Lung (tissue), 12 donors: Measurements from ENCODE around the gene RASAL2. TPM values are rescaled to one million over a fixed set of nuclear protein-coding genes. Genes with fewer than 3 reads are reported as not detected.

Experiments used
- ATAC-seq: fragments of 200-7000 bp; cut with Tn5 transposase; one replicate; pipeline ENCODE4 v1.9.1; 2020; ENCODE audit warnings: moderate number of reproducible peaks; ENCODE audit not compliant: insufficient read depth, low FRiP score
- DNase-seq, 3 donors: peaks; one replicate each; pipeline ENCODE4 v3.0.0-alpha.2; 2013 to 2017
- H3K27ac ChIP-seq, 2 donors: one replicate each; pipeline ENCODE4 v1.5.1; 2013; ENCODE audit warnings: mild to moderate bottlenecking in 2 of 2, moderate library complexity in 2 of 2, control low read depth in 1 of 2, inconsistent platforms in 1 of 2, low read depth in 1 of 2, low read length in 1 of 2
- H3K27me3 ChIP-seq, 3 donors: one replicate each; pipeline ENCODE4 v1.5.1; 2013; ENCODE audit warnings: low read length in 2 of 3; ENCODE audit not compliant: control insufficient read depth in 3 of 3, insufficient read depth in 3 of 3
- H3K36me3 ChIP-seq, 4 donors: one replicate each; pipeline ENCODE4 v1.5.1; 2013; ENCODE audit warnings: low read length in 4 of 4, mild to moderate bottlenecking in 1 of 4, moderate library complexity in 1 of 4; ENCODE audit not compliant: control insufficient read depth in 4 of 4, insufficient read depth in 4 of 4
- H3K4me1 ChIP-seq, 5 donors: one replicate each; pipeline ENCODE4 v1.5.1; 2013; ENCODE audit warnings: low read length in 5 of 5, mild to moderate bottlenecking in 2 of 5, moderate library complexity in 1 of 5; ENCODE audit not compliant: control insufficient read depth in 5 of 5, insufficient read depth in 5 of 5
- H3K4me3 ChIP-seq: one replicate; pipeline ENCODE4 v1.5.1; 2013; ENCODE audit warnings: mild to moderate bottlenecking, control low read depth, moderate library complexity
- H3K9ac ChIP-seq, 2 donors: one replicate each; pipeline ENCODE4 v1.5.1; 2013; ENCODE audit warnings: low read length in 2 of 2, control low read depth in 1 of 2; ENCODE audit not compliant: insufficient read depth in 1 of 2
- H3K9me3 ChIP-seq, 4 donors: one replicate each; pipeline ENCODE4 v1.5.1; 2013; ENCODE audit warnings: low read length in 3 of 4, mild to moderate bottlenecking in 1 of 4, moderate library complexity in 1 of 4; ENCODE audit not compliant: control insufficient read depth in 4 of 4, insufficient read depth in 3 of 4
- WGBS, 2 donors: extraction: QIAGEN DNeasy Blood & Tissue Kit; methylation state at CpG; one replicate each; pipeline ENCODE4 v1.1.7; 2013; 5-methylcytosine and 5-hydroxymethylcytosine counted together
- polyA plus RNA-seq, 2 donors: library from polyadenylated mRNA; stranded (reverse); fragments of 200-250 nt; gene quantifications; one replicate each; pipeline ENCODE4 v1.2.1, GENCODE V29; 2013
- total RNA-seq, 2 donors: library from RNA; depleted of rRNA in 1 of 2; stranded (reverse); fragments of >200 nt in 1 of 2; gene quantifications; one replicate each; pipeline ENCODE4 v1.2.1, GENCODE V29; 2014 to 2021
- TF ChIP-seq, protein P1 (sequence below): IDR thresholded peaks from 2 replicates; pipeline ENCODE4 v1.5.1; 2012; ENCODE audit warnings: mild to moderate bottlenecking; ENCODE audit errors: control extremely low read depth, extremely low read depth
- donor health status: control.
- donor health status: control.
- donor health status: Bipolar disorder and iron deficiency.
- donor health status: healthy.
- donor health status: DM: yes; HTN: yes; CAD: no.

RASAL2 gene
- total and polyA plus RNA-seq, 4 donors = 4.9 to 34.8 (median 15.8) TPM

DNA sequence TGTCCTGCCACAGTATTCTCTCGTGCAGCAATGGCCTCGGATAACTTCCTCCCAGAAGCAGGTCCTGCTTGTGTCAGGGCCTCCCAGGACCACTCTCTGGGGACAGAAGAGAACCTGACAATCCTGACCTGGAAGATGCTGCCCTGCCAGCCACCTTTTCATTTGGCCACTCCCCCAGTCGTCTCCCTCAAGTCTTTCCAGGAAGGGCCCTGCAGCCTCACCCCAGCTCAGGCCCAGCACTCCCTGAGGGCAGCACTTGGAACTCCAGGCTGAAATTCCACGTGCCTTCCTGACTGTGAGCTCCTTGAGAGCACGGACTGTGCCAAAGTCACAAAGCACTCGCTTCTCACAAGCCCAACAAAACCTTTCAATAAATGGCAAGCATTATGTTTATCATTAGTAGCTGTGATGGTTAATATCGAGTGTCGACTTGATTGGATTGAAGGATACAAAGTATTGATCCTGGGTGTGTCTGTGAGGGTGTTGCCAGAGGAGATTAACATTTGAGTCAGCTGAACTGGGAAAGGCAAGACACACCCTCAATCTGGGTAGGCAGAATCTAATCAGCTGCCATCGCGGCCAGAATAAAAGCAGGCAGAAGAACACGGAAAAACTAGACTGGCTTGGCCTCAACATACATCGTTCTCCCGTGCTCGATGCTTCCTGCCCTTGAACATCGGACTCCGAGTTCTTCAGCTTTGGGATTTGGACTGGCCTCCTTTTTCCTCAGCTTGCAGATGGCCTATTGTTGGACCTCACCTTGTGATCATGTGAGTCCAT, 405.2 kb downstream of the RASAL2 start:
- ATAC-seq (no peak), DNase-seq (no peak)
- Histone ChIP-seq H3K9me3 (no peaks in the 10 kb centered on the region), H3K27me3 (no peaks in the 10 kb centered on the region), H3K36me3 (no peaks in the 10 kb centered on the region), H3K27ac (no peak overlapping the region), H3K4me3 (no peak overlapping the region), H3K9ac (no peak overlapping the region), H3K4me1 (peaks cover 0 to 4% (median 0%) of the 10 kb centered on the region in 5 donors)
- WGBS, 2 donors = 90 to 93% methylated on average over 16 of the region's 16 CpGs
- TF ChIP-seq, protein P1, sequence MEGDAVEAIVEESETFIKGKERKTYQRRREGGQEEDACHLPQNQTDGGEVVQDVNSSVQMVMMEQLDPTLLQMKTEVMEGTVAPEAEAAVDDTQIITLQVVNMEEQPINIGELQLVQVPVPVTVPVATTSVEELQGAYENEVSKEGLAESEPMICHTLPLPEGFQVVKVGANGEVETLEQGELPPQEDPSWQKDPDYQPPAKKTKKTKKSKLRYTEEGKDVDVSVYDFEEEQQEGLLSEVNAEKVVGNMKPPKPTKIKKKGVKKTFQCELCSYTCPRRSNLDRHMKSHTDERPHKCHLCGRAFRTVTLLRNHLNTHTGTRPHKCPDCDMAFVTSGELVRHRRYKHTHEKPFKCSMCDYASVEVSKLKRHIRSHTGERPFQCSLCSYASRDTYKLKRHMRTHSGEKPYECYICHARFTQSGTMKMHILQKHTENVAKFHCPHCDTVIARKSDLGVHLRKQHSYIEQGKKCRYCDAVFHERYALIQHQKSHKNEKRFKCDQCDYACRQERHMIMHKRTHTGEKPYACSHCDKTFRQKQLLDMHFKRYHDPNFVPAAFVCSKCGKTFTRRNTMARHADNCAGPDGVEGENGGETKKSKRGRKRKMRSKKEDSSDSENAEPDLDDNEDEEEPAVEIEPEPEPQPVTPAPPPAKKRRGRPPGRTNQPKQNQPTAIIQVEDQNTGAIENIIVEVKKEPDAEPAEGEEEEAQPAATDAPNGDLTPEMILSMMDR = no peak

- Histone ChIP-seq H3K27ac (peak overlapping the region in 1 of 2 donors; percentile 23), H3K4me3 (no peak overlapping the region), H3K4me1 (peaks cover 0 to 4% (median 0%) of the 10 kb centered on the region in 5 donors), H3K9me3 (no peaks in the 10 kb centered on the region), H3K27me3 (no peaks in the 10 kb centered on the region), H3K9ac (no peak overlapping the region), H3K36me3 (no peaks in the 10 kb centered on the region)
- ATAC-seq (peak; percentile 48), DNase-seq (no peak)
- 69 to 86% methylated on average over 11 of the region's 11 CpGs for WGBS, 2 donors
- TF ChIP-seq, protein P1 = no peak
These were observed 406.3 kb downstream of the RASAL2 start for GRCh38 chr1:178500091-178500770.

GRCh38 chr1:178500936-178501554, 407.1 kb downstream of the RASAL2 start:
- 93 to 98% methylated on average over 10 of the region's 10 CpGs for WGBS, 2 donors
- no peak overlapping the region for H3K9ac ChIP-seq
- H3K27me3 ChIP-seq = no peaks in the 10 kb centered on the region
- H3K27ac ChIP-seq = no peak overlapping the region
- TF ChIP-seq, protein P1 = no peak
- no peak for DNase-seq
- peaks cover 0 to 4% (median 0%) of the 10 kb centered on the region in 5 donors for H3K4me1 ChIP-seq
- no peak for ATAC-seq
- H3K36me3 ChIP-seq = no peaks in the 10 kb centered on the region
- H3K4me3 ChIP-seq = no peak overlapping the region
- no peaks in the 10 kb centered on the region for H3K9me3 ChIP-seq
